Adipocyte (in vitro differentiated cells): ENCODE data around the gene RCCD1.

Experiments
- DNase-seq: peaks from one replicate; pipeline ENCODE4 v3.0.0-alpha.2; 2015; ENCODE audit warnings: low read depth
- H3K27me3 ChIP-seq: replicated peaks from 2 replicates; pipeline ENCODE4 v1.7.0; 2013; ENCODE audit warnings: mild to moderate bottlenecking, low read length, moderate library complexity; ENCODE audit not compliant: control insufficient read depth, insufficient read depth
- H3K36me3 ChIP-seq: 2 replicates; pipeline ENCODE4 v1.7.0; 2013; ENCODE audit warnings: low read length, mild to moderate bottlenecking, moderate library complexity; ENCODE audit not compliant: control insufficient read depth, insufficient read depth, severe bottlenecking
- H3K4me1 ChIP-seq: 2 replicates; pipeline ENCODE4 v1.7.0; 2013; ENCODE audit warnings: mild to moderate bottlenecking, low read length, moderate library complexity; ENCODE audit not compliant: control insufficient read depth, insufficient read depth
- H3K4me3 ChIP-seq: 2 replicates; pipeline ENCODE4 v1.7.0; 2013; ENCODE audit warnings: mild to moderate bottlenecking, low read length, moderate library complexity
- H3K9ac ChIP-seq: 2 replicates; pipeline ENCODE4 v1.7.0; 2013; ENCODE audit warnings: mild to moderate bottlenecking, low read length, moderate library complexity
- H3K9me3 ChIP-seq: 2 replicates; pipeline ENCODE4 v1.7.0; 2013; ENCODE audit warnings: mild to moderate bottlenecking, low read length, moderate library complexity; ENCODE audit not compliant: control insufficient read depth

Gene RCCD1

GRCh38 chr15:90911906-90912769 lies 42.5 kb upstream of the RCCD1 start:
- H3K9me3 ChIP-seq, result no peaks in the 10 kb centered on the region
- H3K4me3 ChIP-seq, result no peak overlapping the region
- peaks cover 71% of the 10 kb centered on the region for H3K36me3 ChIP-seq
- no peaks in the 10 kb centered on the region for H3K27me3 ChIP-seq
- H3K9ac ChIP-seq, result no peak overlapping the region
- peaks cover 12% of the 10 kb centered on the region for H3K4me1 ChIP-seq
- DNase-seq, result no peak

- Histone ChIP-seq H3K27me3 (no peaks in the 10 kb centered on the region), H3K36me3 (peaks cover 74% of the 10 kb centered on the region), H3K9me3 (no peaks in the 10 kb centered on the region), H3K4me3 (no peak overlapping the region), H3K9ac (no peak overlapping the region), H3K4me1 (peaks cover 6% of the 10 kb centered on the region)
- no peak for DNase-seq
Observed at GRCh38 chr15:90912770-90913075, 42.0 kb upstream of the RCCD1 start.

GRCh38 chr15:90913398-90913944 lies 41.2 kb upstream of the RCCD1 start:
- H3K27me3 ChIP-seq, result no peaks in the 10 kb centered on the region
- no peak overlapping the region for H3K9ac ChIP-seq
- peaks cover 81% of the 10 kb centered on the region for H3K36me3 ChIP-seq
- H3K9me3 ChIP-seq, result no peaks in the 10 kb centered on the region
- no peak for DNase-seq
- H3K4me3 ChIP-seq, result no peak overlapping the region
- H3K4me1 ChIP-seq, result no peaks in the 10 kb centered on the region

GRCh38 chr15:90914305-90915080 lies 40.2 kb upstream of the RCCD1 start:
- peaks cover 90% of the 10 kb centered on the region for H3K36me3 ChIP-seq
- no peaks in the 10 kb centered on the region for H3K9me3 ChIP-seq
- no peaks in the 10 kb centered on the region for H3K27me3 ChIP-seq
- H3K4me1 ChIP-seq, result no peaks in the 10 kb centered on the region
- DNase-seq, result no peak
- H3K9ac ChIP-seq, result no peak overlapping the region
- H3K4me3 ChIP-seq, result no peak overlapping the region

GRCh38 chr15:90915216-90915807 lies 39.4 kb upstream of the RCCD1 start:
- H3K36me3 ChIP-seq, result peaks cover 94% of the 10 kb centered on the region
- no peak for DNase-seq
- no peaks in the 10 kb centered on the region for H3K27me3 ChIP-seq
- no peak overlapping the region for H3K4me3 ChIP-seq
- H3K9me3 ChIP-seq, result no peaks in the 10 kb centered on the region
- no peak overlapping the region for H3K9ac ChIP-seq
- H3K4me1 ChIP-seq, result no peaks in the 10 kb centered on the region

- Histone ChIP-seq H3K36me3 (peaks cover 94% of the 10 kb centered on the region), H3K9me3 (no peaks in the 10 kb centered on the region), H3K27me3 (no peaks in the 10 kb centered on the region), H3K9ac (no peak overlapping the region), H3K4me3 (no peak overlapping the region), H3K4me1 (no peaks in the 10 kb centered on the region)
- no peak for DNase-seq
Observed at GRCh38 chr15:90915808-90916440, 38.8 kb upstream of the RCCD1 start.

GRCh38 chr15:90916461-90916860 lies 38.2 kb upstream of the RCCD1 start:
- Histone ChIP-seq H3K27me3 (no peaks in the 10 kb centered on the region), H3K4me1 (no peaks in the 10 kb centered on the region), H3K36me3 (peaks cover 93% of the 10 kb centered on the region), H3K4me3 (no peak overlapping the region), H3K9ac (no peak overlapping the region), H3K9me3 (no peaks in the 10 kb centered on the region)
- DNase-seq, result no peak

- Histone ChIP-seq H3K4me1 (peaks cover 1% of the 10 kb centered on the region), H3K36me3 (peaks cover 82% of the 10 kb centered on the region), H3K4me3 (no peak overlapping the region), H3K27me3 (no peaks in the 10 kb centered on the region), H3K9ac (no peak overlapping the region), H3K9me3 (no peaks in the 10 kb centered on the region)
- DNase-seq, result no peak
Observed at GRCh38 chr15:90917569-90917968, 37.1 kb upstream of the RCCD1 start.

GRCh38 chr15:90918034-90918788 lies 36.5 kb upstream of the RCCD1 start:
- Histone ChIP-seq H3K9ac (no peak overlapping the region), H3K27me3 (no peaks in the 10 kb centered on the region), H3K36me3 (peaks cover 75% of the 10 kb centered on the region), H3K4me1 (peaks cover 8% of the 10 kb centered on the region), H3K4me3 (no peak overlapping the region), H3K9me3 (no peaks in the 10 kb centered on the region)
- DNase-seq, result no peak

GRCh38 chr15:90918835-90919234 lies 35.8 kb upstream of the RCCD1 start:
- DNase-seq, result no peak
- Histone ChIP-seq H3K36me3 (peaks cover 69% of the 10 kb centered on the region), H3K9me3 (no peaks in the 10 kb centered on the region), H3K27me3 (no peaks in the 10 kb centered on the region), H3K9ac (no peak overlapping the region), H3K4me1 (peaks cover 8% of the 10 kb centered on the region), H3K4me3 (no peak overlapping the region)
